Chondrocyte (in vitro differentiated cells): ENCODE measurements around the gene MPP3. TPM values are rescaled to one million over a fixed set of nuclear protein-coding genes. Genes with fewer than 3 reads are reported as not detected.

Experiments
- DNase-seq: peaks from one replicate; pipeline ENCODE4 v3.0.0; 2021; ENCODE audit warnings: mixed read lengths, low spot score
- H3K27ac Mint-ChIP-seq: one replicate; pipeline ENCODE4 v1.8.0; 2021; ENCODE audit warnings: mild to moderate bottlenecking, moderate library complexity, mixed read lengths; ENCODE audit not compliant: unreplicated experiment
- H3K27me3 Mint-ChIP-seq: 2 replicates; pipeline ENCODE4 v1.8.0; 2021; ENCODE audit warnings: low read depth, mixed read lengths
- H3K36me3 Mint-ChIP-seq: 2 replicates; pipeline ENCODE4 v1.8.0; 2021; ENCODE audit warnings: low read depth, mixed read lengths
- H3K4me1 Mint-ChIP-seq: 2 replicates; pipeline ENCODE4 v1.8.0; 2021; ENCODE audit warnings: low read depth, mild to moderate bottlenecking, mixed read lengths
- H3K4me3 Mint-ChIP-seq: one replicate; pipeline ENCODE4 v1.8.0; 2021; ENCODE audit warnings: mild to moderate bottlenecking, moderate library complexity, mixed read lengths; ENCODE audit not compliant: unreplicated experiment
- H3K9me3 Mint-ChIP-seq: 2 replicates; pipeline ENCODE4 v1.8.0; 2021; ENCODE audit warnings: low read depth, mixed read lengths
- CTCF ChIP-seq: fragments of 200-600 bp; sonication (generic); IDR thresholded peaks from 2 replicates; pipeline ENCODE4 v1.5.0; 2021; ENCODE audit warnings: antibody characterized with exemption, mild to moderate bottlenecking, moderate library complexity
- total RNA-seq: library from RNA; stranded (reverse); gene quantifications from 3 replicates; pipeline ENCODE4 v1.2.1, GENCODE V29; 2021

MPP3 gene
- total RNA-seq, 1 donor from 2014 or later: 14.4 TPM

GRCh38 chr17:43825567-43825966 is 7.4 kb downstream of the MPP3 start:
- Mint-ChIP-seq H3K4me1 (peaks cover 5% of the 10 kb centered on the region), H3K27ac (no peak overlapping the region), H3K36me3 (peaks cover 34% of the 10 kb centered on the region), H3K9me3 (no peaks in the 10 kb centered on the region), H3K27me3 (no peaks in the 10 kb centered on the region), H3K4me3 (no peak overlapping the region)
- TF ChIP-seq CTCF: no peak
- DNase-seq: no peak

- H3K4me3 Mint-ChIP-seq: no peak overlapping the region
- peaks cover 37% of the 10 kb centered on the region for H3K36me3 Mint-ChIP-seq
- DNase-seq: no peak
- H3K9me3 Mint-ChIP-seq: no peaks in the 10 kb centered on the region
- H3K27ac Mint-ChIP-seq: no peak overlapping the region
- no peaks in the 10 kb centered on the region for H3K27me3 Mint-ChIP-seq
- TF ChIP-seq CTCF: no peak
- H3K4me1 Mint-ChIP-seq: peaks cover 5% of the 10 kb centered on the region
Measured at GRCh38 chr17:43823350-43824084, 9.4 kb downstream of the MPP3 start.

- Mint-ChIP-seq H3K36me3 (peaks cover 31% of the 10 kb centered on the region), H3K4me3 (no peak overlapping the region), H3K27me3 (no peaks in the 10 kb centered on the region), H3K9me3 (no peaks in the 10 kb centered on the region), H3K27ac (no peak overlapping the region), H3K4me1 (peaks cover 5% of the 10 kb centered on the region)
- DNase-seq: no peak
- no peak for TF ChIP-seq CTCF
Measured at GRCh38 chr17:43822570-43823190, 10.3 kb downstream of the MPP3 start.

GRCh38 chr17:43820759-43821158 is 12.2 kb downstream of the MPP3 start:
- Mint-ChIP-seq H3K27me3 (no peaks in the 10 kb centered on the region), H3K4me3 (no peak overlapping the region), H3K9me3 (no peaks in the 10 kb centered on the region), H3K36me3 (peaks cover 27% of the 10 kb centered on the region), H3K4me1 (peaks cover 5% of the 10 kb centered on the region), H3K27ac (no peak overlapping the region)
- no peak for TF ChIP-seq CTCF
- no peak for DNase-seq

- H3K27me3 Mint-ChIP-seq: no peaks in the 10 kb centered on the region
- H3K36me3 Mint-ChIP-seq: peaks cover 30% of the 10 kb centered on the region
- DNase-seq: no peak
- H3K9me3 Mint-ChIP-seq: no peaks in the 10 kb centered on the region
- H3K4me1 Mint-ChIP-seq: peaks cover 15% of the 10 kb centered on the region
- TF ChIP-seq CTCF: no peak
- no peak overlapping the region for H3K4me3 Mint-ChIP-seq
- no peak overlapping the region for H3K27ac Mint-ChIP-seq
Measured at GRCh38 chr17:43818966-43819365, 14.0 kb downstream of the MPP3 start.
